ENCODE measurements around the gene ELAC2. TPM values are rescaled to one million over a fixed set of nuclear protein-coding genes. Genes with fewer than 3 reads are reported as not detected.

The ELAC2 gene, protein sequence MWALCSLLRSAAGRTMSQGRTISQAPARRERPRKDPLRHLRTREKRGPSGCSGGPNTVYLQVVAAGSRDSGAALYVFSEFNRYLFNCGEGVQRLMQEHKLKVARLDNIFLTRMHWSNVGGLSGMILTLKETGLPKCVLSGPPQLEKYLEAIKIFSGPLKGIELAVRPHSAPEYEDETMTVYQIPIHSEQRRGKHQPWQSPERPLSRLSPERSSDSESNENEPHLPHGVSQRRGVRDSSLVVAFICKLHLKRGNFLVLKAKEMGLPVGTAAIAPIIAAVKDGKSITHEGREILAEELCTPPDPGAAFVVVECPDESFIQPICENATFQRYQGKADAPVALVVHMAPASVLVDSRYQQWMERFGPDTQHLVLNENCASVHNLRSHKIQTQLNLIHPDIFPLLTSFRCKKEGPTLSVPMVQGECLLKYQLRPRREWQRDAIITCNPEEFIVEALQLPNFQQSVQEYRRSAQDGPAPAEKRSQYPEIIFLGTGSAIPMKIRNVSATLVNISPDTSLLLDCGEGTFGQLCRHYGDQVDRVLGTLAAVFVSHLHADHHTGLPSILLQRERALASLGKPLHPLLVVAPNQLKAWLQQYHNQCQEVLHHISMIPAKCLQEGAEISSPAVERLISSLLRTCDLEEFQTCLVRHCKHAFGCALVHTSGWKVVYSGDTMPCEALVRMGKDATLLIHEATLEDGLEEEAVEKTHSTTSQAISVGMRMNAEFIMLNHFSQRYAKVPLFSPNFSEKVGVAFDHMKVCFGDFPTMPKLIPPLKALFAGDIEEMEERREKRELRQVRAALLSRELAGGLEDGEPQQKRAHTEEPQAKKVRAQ
- total RNA-seq (100 to 1,000 TPM in 2 of 9 donors, 10 to 100 TPM in 7; 69.3 to 102 (median 75.4) TPM), polyA plus RNA-seq (100 to 1,000 TPM in 1 of 3 donors, 10 to 100 TPM in 2; 55.5 to 136 (median 72.7) TPM)
- long read RNA-seq, donor 1, transcript ELAC2-201 (24 exons, 3,148 nt), result major isoform, 6 of 36 reads
- long read RNA-seq, donor 1, partial matches to known transcripts, result 30 of 36 reads
- long read RNA-seq, donor 1, other reads (novel, unspliced or antisense), result 0 of 36 reads
- long read RNA-seq, donor 2, partial matches to known transcripts, result 5 of 7 reads
- long read RNA-seq, donor 2, other reads (novel, unspliced or antisense), result 0 of 7 reads
- long read RNA-seq, donor 3, partial matches to known transcripts, result 16 of 20 reads
- long read RNA-seq, donor 3, other reads (novel, unspliced or antisense), result 0 of 20 reads
- long read RNA-seq, donor 4, transcript ELAC2-201 (24 exons, 3,148 nt), result major isoform, 31 of 46 reads
- long read RNA-seq, donor 4, partial matches to known transcripts, result 8 of 46 reads
- long read RNA-seq, donor 4, other reads (novel, unspliced or antisense), result 6 of 46 reads
- long read RNA-seq, donor 5, transcript ELAC2-201 (24 exons, 3,148 nt), result major isoform, 282 of 356 reads
- long read RNA-seq, donor 5, partial matches to known transcripts, result 29 of 356 reads
- long read RNA-seq, donor 5, other reads (novel, unspliced or antisense), result 44 of 356 reads
- long read RNA-seq, donor 6, transcript ELAC2-201 (24 exons, 3,148 nt), result major isoform, 21 of 31 reads
- long read RNA-seq, donor 6, partial matches to known transcripts, result 7 of 31 reads
- long read RNA-seq, donor 6, other reads (novel, unspliced or antisense), result 3 of 31 reads
- long read RNA-seq, donor 7, partial matches to known transcripts, result 7 of 7 reads
- long read RNA-seq, donor 7, other reads (novel, unspliced or antisense), result 0 of 7 reads
- long read RNA-seq, donor 8, transcript ELAC2-201 (24 exons, 3,148 nt), result major isoform, 5 of 28 reads
- long read RNA-seq, donor 8, partial matches to known transcripts, result 23 of 28 reads
- long read RNA-seq, donor 8, other reads (novel, unspliced or antisense), result 0 of 28 reads
- long read RNA-seq, donor 9, partial matches to known transcripts, result 6 of 6 reads
- long read RNA-seq, donor 9, other reads (novel, unspliced or antisense), result 0 of 6 reads
- long read RNA-seq, donor 10, partial matches to known transcripts, result 0 of 3 reads
- long read RNA-seq, donor 10, other reads (novel, unspliced or antisense), result 0 of 3 reads

DNA sequence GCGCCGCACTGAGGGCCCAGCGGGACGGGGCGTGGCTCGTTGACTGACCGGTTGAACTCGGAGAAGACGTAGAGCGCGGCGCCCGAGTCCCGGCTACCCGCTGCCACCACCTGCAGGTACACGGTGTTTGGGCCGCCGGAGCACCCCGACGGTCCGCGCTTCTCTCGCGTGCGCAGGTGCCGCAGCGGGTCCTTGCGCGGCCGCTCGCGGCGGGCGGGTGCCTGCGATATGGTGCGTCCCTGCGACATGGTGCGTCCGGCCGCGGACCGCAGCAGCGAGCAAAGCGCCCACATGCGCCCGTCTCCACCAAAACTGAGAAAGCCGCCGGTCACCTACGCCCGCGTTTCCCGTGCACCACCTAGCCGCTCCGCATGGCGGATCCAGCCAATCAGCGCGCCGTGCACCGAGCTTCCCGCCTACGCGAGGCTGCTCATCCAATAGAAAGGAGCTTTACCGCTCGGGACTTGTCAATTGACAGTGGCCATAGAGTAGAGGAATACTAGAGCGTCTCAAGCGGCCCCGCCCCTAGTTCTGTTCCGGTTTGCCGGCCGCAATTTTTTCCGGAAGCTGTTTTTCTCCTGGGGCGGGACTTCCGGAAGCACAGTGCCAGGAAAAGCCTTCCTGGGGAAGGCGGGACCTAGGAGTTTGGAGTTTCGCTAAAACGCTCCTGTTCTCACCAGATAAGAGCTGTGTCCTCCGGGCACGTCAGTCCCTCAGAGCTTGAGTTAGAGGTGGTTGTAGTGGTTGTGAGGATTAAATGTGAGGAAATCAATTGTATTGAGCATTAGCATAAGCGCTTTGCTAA lies at the start of gene ELAC2:
Gene ELAC2, minus strand, starts transcription at position 373 of the 805 bp plus-strand sequence. Its CDS starts 80 bp downstream, at position 293.
- peak; percentile 97 to 99 (median 98) for DNase-seq
- H3K4me3 ChIP-seq, result peak within 1 kb of the TSS; percentile 56 to 99 (median 88)
- H3K36me3 ChIP-seq (replicated peaks in 1 of 2), result peaks cover 0 to 34% of the 10 kb centered on the region in 2 donors
- H3K27me3 ChIP-seq, result no peaks in the 10 kb centered on the region
- intact Hi-C loops (cut with DNase I), result no loop called here
- peaks cover 8 to 11% of the 10 kb centered on the region in 2 donors for H3K4me1 ChIP-seq (replicated peaks in 1 of 2)
- H3K9me3 ChIP-seq (replicated peaks in 1 of 3), result no peaks in the 10 kb centered on the region
- peak within 1 kb of the TSS; percentile 71 to 97 (median 80) for H3K27ac ChIP-seq
- 0 to 1% (median 0%) methylated on average over 18 to 79 of the region's 79 CpGs for WGBS, 4 donors
- TF ChIP-seq POLR2A (IDR thresholded peaks at IDR 0.05), result peak; percentile 71 to 88
- TF ChIP-seq, protein P1, sequence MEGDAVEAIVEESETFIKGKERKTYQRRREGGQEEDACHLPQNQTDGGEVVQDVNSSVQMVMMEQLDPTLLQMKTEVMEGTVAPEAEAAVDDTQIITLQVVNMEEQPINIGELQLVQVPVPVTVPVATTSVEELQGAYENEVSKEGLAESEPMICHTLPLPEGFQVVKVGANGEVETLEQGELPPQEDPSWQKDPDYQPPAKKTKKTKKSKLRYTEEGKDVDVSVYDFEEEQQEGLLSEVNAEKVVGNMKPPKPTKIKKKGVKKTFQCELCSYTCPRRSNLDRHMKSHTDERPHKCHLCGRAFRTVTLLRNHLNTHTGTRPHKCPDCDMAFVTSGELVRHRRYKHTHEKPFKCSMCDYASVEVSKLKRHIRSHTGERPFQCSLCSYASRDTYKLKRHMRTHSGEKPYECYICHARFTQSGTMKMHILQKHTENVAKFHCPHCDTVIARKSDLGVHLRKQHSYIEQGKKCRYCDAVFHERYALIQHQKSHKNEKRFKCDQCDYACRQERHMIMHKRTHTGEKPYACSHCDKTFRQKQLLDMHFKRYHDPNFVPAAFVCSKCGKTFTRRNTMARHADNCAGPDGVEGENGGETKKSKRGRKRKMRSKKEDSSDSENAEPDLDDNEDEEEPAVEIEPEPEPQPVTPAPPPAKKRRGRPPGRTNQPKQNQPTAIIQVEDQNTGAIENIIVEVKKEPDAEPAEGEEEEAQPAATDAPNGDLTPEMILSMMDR (IDR thresholded peaks at IDR 0.05), result peak in 1 of 6 experiments; percentile 37

DNA sequence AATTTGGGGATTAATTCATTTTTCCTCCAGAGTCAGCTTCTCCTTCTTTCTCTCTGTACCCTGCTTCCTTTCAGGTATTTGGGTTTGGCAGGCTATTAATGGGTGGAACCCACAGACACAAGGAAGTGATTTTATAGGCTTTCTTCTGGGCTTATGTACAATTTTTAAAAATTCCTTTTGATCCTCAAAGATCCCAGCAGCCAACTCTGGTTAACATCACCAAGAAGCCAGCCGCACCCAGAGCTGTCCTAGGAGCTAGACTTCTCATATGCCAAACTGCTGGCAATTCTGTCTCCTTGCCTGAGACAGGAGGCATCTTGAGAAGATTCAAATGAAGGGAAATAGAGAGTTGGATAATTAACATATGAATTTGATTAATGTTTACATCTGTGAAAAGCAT lies 47.2 kb upstream of the ELAC2 start:
- Histone ChIP-seq H3K27me3 (no peaks in the 10 kb centered on the region), H3K36me3 (replicated peaks in 1 of 2) (no peaks in the 10 kb centered on the region), H3K27ac (no peak overlapping the region), H3K4me3 (no peak overlapping the region), H3K9me3 (replicated peaks in 1 of 3) (no peaks in the 10 kb centered on the region), H3K4me1 (replicated peaks in 1 of 2) (no peaks in the 10 kb centered on the region)
- no peak for DNase-seq
- TF ChIP-seq, protein P1 (IDR thresholded peaks at IDR 0.05), result no peak
- TF ChIP-seq POLR2A (IDR thresholded peaks at IDR 0.05), result no peak
- 68 to 85% (median 80%) methylated on average over 1 of the region's 1 CpG for WGBS, 4 donors
- intact Hi-C loops (cut with DNase I), result no loop called here

DNA sequence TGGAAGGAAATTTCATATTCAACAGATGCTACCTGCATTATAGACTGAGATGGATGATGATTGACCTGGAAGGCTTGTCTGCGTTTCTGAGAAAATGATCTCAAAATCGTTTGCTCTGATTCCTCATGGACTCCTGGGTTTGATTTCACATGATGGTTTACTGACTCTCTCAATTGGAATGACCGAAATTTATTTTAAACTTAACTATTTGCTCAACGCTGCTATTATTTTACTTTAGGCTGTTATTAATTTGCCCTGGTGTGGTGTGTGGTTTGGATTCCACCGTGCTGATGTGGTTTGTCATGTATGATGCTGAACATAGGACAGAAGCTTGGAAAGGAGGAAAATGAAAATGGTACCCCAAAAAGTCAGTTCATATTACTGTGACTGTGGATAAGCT lies 37.3 kb upstream of the ELAC2 start:
- Histone ChIP-seq H3K4me1 (replicated peaks in 1 of 2) (no peaks in the 10 kb centered on the region), H3K4me3 (no peak overlapping the region), H3K27me3 (no peaks in the 10 kb centered on the region), H3K36me3 (replicated peaks in 1 of 2) (no peaks in the 10 kb centered on the region), H3K9me3 (replicated peaks in 1 of 3) (no peaks in the 10 kb centered on the region), H3K27ac (no peak overlapping the region)
- no peak for DNase-seq
- TF ChIP-seq POLR2A (IDR thresholded peaks at IDR 0.05), result no peak
- TF ChIP-seq, protein P1 (IDR thresholded peaks at IDR 0.05), result no peak
- intact Hi-C loops (cut with DNase I), result no loop called here
- WGBS, 4 donors, result 65 to 80% (median 72%) methylated on average over 5 of the region's 5 CpGs
